PC-3 (cell line): ENCODE data around the gene TSKS. TPM values are rescaled to one million over a fixed set of nuclear protein-coding genes. Genes with fewer than 3 reads are reported as not detected.
A peak's percentile ranks its signal among the peaks of the same experiment; 100 is the strongest.

Experiments used
- ATAC-seq: fragments of 200-7000 bp; cut with Tn5 transposase; 2 replicates; pipeline ENCODE4 v1.9.1; 2020; ENCODE audit warnings: mild to moderate bottlenecking, moderate library complexity
- BruUV-seq: library from RNA; stranded (reverse); fragments of 400-500 nt; replicated peaks from 2 replicates; lab custom pipeline; 2021; lab: Mats Ljungman, UMichigan
- CTCF ChIA-PET: fragments of 300-600 bp; sonication (Branson Sonifier 250); formaldehyde crosslinking; loops from one replicate; lab custom pipeline; 2022; ENCODE audit warnings: antibody characterized with exemption; lab: Charles Lee
- POLR2A ChIA-PET: fragments of 300-600 bp; sonication (Branson Sonifier 250); formaldehyde crosslinking; loops from one replicate; lab custom pipeline; 2022; ENCODE audit warnings: antibody characterized with exemption; ENCODE audit not compliant: unreplicated experiment; lab: Charles Lee
- DNase-seq: peaks from one replicate; pipeline ENCODE4 v3.0.0-alpha.2; 2015
- H2AFZ ChIP-seq: fragments of 300-600 bp; sonication (generic); 2 replicates; pipeline ENCODE4 v1.6.0; 2016; ENCODE audit warnings: antibody characterized with exemption, low read length
- H3F3A ChIP-seq: fragments of 300-600 bp; sonication (generic); one replicate; pipeline ENCODE4 v1.6.0; 2017; ENCODE audit warnings: antibody characterized with exemption, low read length, control low read depth, mild to moderate bottlenecking; ENCODE audit not compliant: unreplicated experiment
- H3K27ac ChIP-seq: fragments of 300-600 bp; sonication (generic); 2 replicates; pipeline ENCODE4 v1.5.1; 2016; ENCODE audit warnings: mild to moderate bottlenecking, low read length
- H3K27me3 ChIP-seq: fragments of 300-600 bp; sonication (generic); 2 replicates; pipeline ENCODE4 v1.6.1; 2016; ENCODE audit warnings: low read length, mixed read lengths
- H3K36me3 ChIP-seq: fragments of 300-600 bp; sonication (generic); 2 replicates; pipeline ENCODE4 v1.6.1; 2016; ENCODE audit warnings: low read depth, mixed run types, low read length, mixed read lengths
- H3K4me1 ChIP-seq: fragments of 300-600 bp; sonication (generic); 2 replicates; pipeline ENCODE4 v1.5.1; 2016; ENCODE audit warnings: low read length; ENCODE audit not compliant: insufficient read depth
- H3K4me2 ChIP-seq: fragments of 300-600 bp; sonication (generic); 2 replicates; pipeline ENCODE4 v1.6.0; 2016; ENCODE audit warnings: low read length
- H3K4me3 ChIP-seq: fragments of 300-600 bp; sonication (generic); 2 replicates; pipeline ENCODE4 v1.5.1; 2016; ENCODE audit warnings: mild to moderate bottlenecking, low read length, mixed read lengths
- H3K79me2 ChIP-seq: fragments of 300-600 bp; sonication (generic); 2 replicates; pipeline ENCODE4 v1.6.1; 2017; ENCODE audit warnings: low read length, mixed read lengths
- H3K9ac ChIP-seq: fragments of 300-600 bp; sonication (generic); 2 replicates; pipeline ENCODE4 v1.6.0; 2016; ENCODE audit warnings: mild to moderate bottlenecking, low read length
- H3K9me2 ChIP-seq: fragments of 300-600 bp; sonication (generic); replicated peaks from 2 replicates; pipeline ENCODE4 v1.6.1; 2016; ENCODE audit warnings: mixed run types, low read length, mixed read lengths
- H3K9me3 ChIP-seq: fragments of 300-600 bp; sonication (generic); 2 replicates; pipeline ENCODE4 v1.6.1; 2016; ENCODE audit warnings: low read length, mixed read lengths
- H4K20me1 ChIP-seq: fragments of 300-600 bp; sonication (generic); 2 replicates; pipeline ENCODE4 v1.6.1; 2016; ENCODE audit warnings: low read length, mixed read lengths
- CTCF ChIP-seq: fragments of 300-600 bp; sonication (generic); conservative IDR thresholded peaks from 2 replicates; pipeline ENCODE4 v1.5.1; 2017; ENCODE audit warnings: antibody characterized with exemption, low read depth, mild to moderate bottlenecking, low read length
- EZH2 ChIP-seq: fragments of 300-600 bp; sonication (generic); IDR thresholded peaks from one replicate; pipeline ENCODE4 v1.6.1; 2017; ENCODE audit warnings: antibody characterized with exemption, mild to moderate bottlenecking, low read length; ENCODE audit not compliant: unreplicated experiment
- EZH2phosphoT487 ChIP-seq: fragments of 300-600 bp; sonication (generic); IDR thresholded peaks from 2 replicates; pipeline ENCODE4 v1.6.1; 2018; ENCODE audit warnings: mild to moderate bottlenecking, antibody characterized with exemption, low read length, borderline replicate concordance
- intact Hi-C: fragments of 100-400 bp; cut with micrococcal nuclease; formaldehyde crosslinking; loops from 2 replicates; pipeline ENCODE4 v1.9.0; 2023
- total RNA-seq: library from RNA; depleted of rRNA; stranded (reverse); fragments of >200 nt; gene quantifications from 2 replicates; pipeline ENCODE4 v1.2.3, GENCODE V29; 2014

TSKS gene
- total RNA-seq, 1 experiment from 2014 or later, result not detected

- Histone ChIP-seq H3K4me1 (peaks cover 11% of the 10 kb centered on the region), H3K79me2 (0 out of 2 replicates have a peak, but pooled peaks cover 3% of the 10 kb centered on the region), H2AFZ (no peak overlapping the region), H3K4me3 (no peak overlapping the region), H3K9ac (no peak overlapping the region), H3K4me2 (no peak overlapping the region), H3K36me3 (peaks cover 25% of the 10 kb centered on the region), H3K9me3 (no peaks in the 10 kb centered on the region), H3F3A (no peaks in the 10 kb centered on the region), H4K20me1 (no peaks in the 10 kb centered on the region), H3K27me3 (no peaks in the 10 kb centered on the region), H3K27ac (no peak overlapping the region), H3K9me2 (no peaks in the 10 kb centered on the region)
- CTCF ChIA-PET, result interaction anchor here (0.6 kb wide), 1 partner anchor 60 kb away, joined by 5 read pairs; no protein-coding TSS in a partner anchor
- intact Hi-C loops, result no loop called here
- TF ChIP-seq CTCF (no peak), EZH2phosphoT487 (no peak), EZH2 (no peak)
- no TSS peak for BruUV-seq
- ATAC-seq (no peak), DNase-seq (no peak)
- POLR2A ChIA-PET, result no interaction called here
Observed at GRCh38 chr19:49787746-49788145, 24.6 kb upstream of the TSKS start.

GRCh38 chr19:49786376-49786820 lies 23.3 kb upstream of the TSKS start:
- ATAC-seq (peak; percentile 91), DNase-seq (peak; percentile 70)
- no peaks in the 10 kb centered on the region for H3K9me2 ChIP-seq
- H3K36me3 ChIP-seq, result peaks cover 25% of the 10 kb centered on the region; the same call in 1 of the 2 replicates
- intact Hi-C loops, result no loop called here
- no peak overlapping the region for H3K4me3 ChIP-seq
- H3K27me3 ChIP-seq, result no peaks in the 10 kb centered on the region
- H2AFZ ChIP-seq, result no peak overlapping the region
- no TSS peak for BruUV-seq
- H4K20me1 ChIP-seq, result no peaks in the 10 kb centered on the region
- ChIA-PET POLR2A (no interaction called here), CTCF (interaction anchor here (1.0 to 1.1 kb wide), 2 partner anchors 33 to 83 kb away, joined by 3 read pairs; no protein-coding TSS in a partner anchor)
- peak overlapping the region; percentile 58 for H3K4me2 ChIP-seq
- no peak overlapping the region for H3K9ac ChIP-seq
- no peaks in the 10 kb centered on the region for H3F3A ChIP-seq
- 0 out of 2 replicates have a peak, but pooled peaks cover 3% of the 10 kb centered on the region for H3K79me2 ChIP-seq
- peaks cover 11% of the 10 kb centered on the region for H3K4me1 ChIP-seq
- TF ChIP-seq EZH2 (no peak), EZH2phosphoT487 (no peak), CTCF (no peak)
- peak overlapping the region; percentile 13 for H3K27ac ChIP-seq
- H3K9me3 ChIP-seq, result no peaks in the 10 kb centered on the region

- no peaks in the 10 kb centered on the region for H3K9me3 ChIP-seq
- ChIA-PET POLR2A (no interaction called here), CTCF (no interaction called here)
- no peaks in the 10 kb centered on the region for H3K79me2 ChIP-seq
- no peaks in the 10 kb centered on the region for H3K27me3 ChIP-seq
- no peak for TF ChIP-seq EZH2
- no peak for TF ChIP-seq CTCF
- TF ChIP-seq EZH2phosphoT487, result no peak
- no peak overlapping the region for H3K27ac ChIP-seq
- H2AFZ ChIP-seq, result no peak overlapping the region
- H3F3A ChIP-seq, result no peaks in the 10 kb centered on the region
- H3K9me2 ChIP-seq, result no peaks in the 10 kb centered on the region
- DNase-seq (no peak), ATAC-seq (no peak)
- H3K4me3 ChIP-seq, result no peak overlapping the region
- H3K36me3 ChIP-seq, result peaks cover 15% of the 10 kb centered on the region; the same call in 1 of the 2 replicates
- BruUV-seq, result no TSS peak
- intact Hi-C loops, result no loop called here
- H3K9ac ChIP-seq, result no peak overlapping the region
- H3K4me1 ChIP-seq, result peaks cover 11% of the 10 kb centered on the region
- H4K20me1 ChIP-seq, result no peaks in the 10 kb centered on the region
- H3K4me2 ChIP-seq, result no peak overlapping the region
Observed at GRCh38 chr19:49782515-49782914, 19.4 kb upstream of the TSKS start.
